Breast epithelium (tissue), 4 donors: ENCODE results near the gene NEURL1B. TPM values are rescaled to one million over a fixed set of nuclear protein-coding genes. Genes with fewer than 3 reads are reported as not detected.

Experiments used
- DNase-seq, 2 donors: peaks; one replicate each; pipeline ENCODE4 v3.0.0-alpha.2; 2019; ENCODE audit warnings: low spot score in 2 of 2
- H3K27ac ChIP-seq, 2 donors: fragments of 200-600 bp; sonication (generic) in 1 of 2; one replicate each; pipeline ENCODE4 v1.5.1; 2016 to 2019; ENCODE audit warnings: mild to moderate bottlenecking in 1 of 2
- H3K27me3 ChIP-seq, 2 donors: fragments of 200-600 bp; sonication (generic) in 1 of 2; one replicate each; pipeline versions ENCODE4 v1.5.1 to v1.6.0; 2017 to 2019; ENCODE audit warnings: control low read depth in 1 of 2, mild to moderate bottlenecking in 1 of 2
- H3K36me3 ChIP-seq: fragments of 200-600 bp; one replicate; pipeline ENCODE4 v1.5.1; 2019
- H3K4me1 ChIP-seq, 2 donors: fragments of 200-600 bp; sonication (generic); one replicate each; pipeline ENCODE4 v1.5.1; 2016 to 2019; ENCODE audit warnings: control low read depth in 1 of 2
- H3K4me3 ChIP-seq, 3 donors: fragments of 200-600 bp; sonication (generic); 1 replicate in 2 of 3; 2 replicates in 1 of 3; pipeline ENCODE4 v1.5.1; 2016 to 2019; ENCODE audit warnings: mild to moderate bottlenecking in 3 of 3, moderate library complexity in 2 of 3
- H3K9me3 ChIP-seq, 2 donors: fragments of 200-600 bp; sonication (generic) in 1 of 2; one replicate each; pipeline ENCODE4 v1.5.1; 2016 to 2019; ENCODE audit warnings: control low read depth in 1 of 2
- POLR2A ChIP-seq: fragments of 450-650 bp; IDR thresholded peaks from one replicate; pipeline ENCODE4 v1.6.1; 2016; ENCODE audit warnings: antibody characterized with exemption, mild to moderate bottlenecking, moderate library complexity
- POLR2AphosphoS5 ChIP-seq, 3 donors: sonication (generic); formaldehyde crosslinking; IDR thresholded peaks; one replicate each; pipeline ENCODE4 v1.6.1; 2017; ENCODE audit warnings: antibody characterized with exemption in 3 of 3
- intact Hi-C: fragments of 100-400 bp; cut with DNase I; formaldehyde crosslinking; loops from one replicate; pipeline ENCODE4 v1.15.1; 2023; ENCODE audit warnings: low total_unique reads
- total RNA-seq, 3 donors: library from RNA; depleted of rRNA; stranded (reverse); fragments of >200 nt; gene quantifications; one replicate each; pipeline ENCODE4 v1.1.0, GENCODE V29; 2016
- TF ChIP-seq, protein P1 (sequence below), 3 donors: fragments of 450-650 bp; IDR thresholded peaks; one replicate each; pipeline ENCODE4 v1.5.1; 2016 to 2017; ENCODE audit warnings: antibody characterized with exemption in 3 of 3, mild to moderate bottlenecking in 3 of 3, moderate library complexity in 3 of 3

The NEURL1B gene
- total RNA-seq, 3 donors from 2014 or later, result 6.3 to 17.0 (median 9.9) TPM

DNA sequence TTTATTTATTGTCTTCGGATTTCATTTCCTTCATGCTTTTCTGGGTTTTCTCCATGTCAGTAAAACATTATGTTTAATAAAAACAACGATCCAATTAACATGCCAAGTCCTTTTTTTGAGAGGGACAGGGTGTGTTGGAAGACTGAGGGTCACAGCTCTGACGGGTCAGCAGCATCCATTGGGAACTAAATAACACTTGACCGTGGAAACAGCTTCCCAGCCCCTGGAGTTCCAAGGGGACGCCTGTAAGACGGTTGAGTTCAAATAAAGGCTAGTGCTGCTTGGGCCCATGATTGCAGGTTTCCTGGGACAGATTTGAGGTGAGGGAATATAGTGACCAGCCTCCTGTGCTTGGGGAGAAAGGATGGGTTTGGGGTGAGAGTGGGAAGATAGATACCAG, 30.4 kb upstream of the NEURL1B start:
- intact Hi-C loops, result no loop called here
- no peak overlapping the region for H3K27ac ChIP-seq
- H3K36me3 ChIP-seq, result no peaks in the 10 kb centered on the region
- no peak overlapping the region for H3K4me3 ChIP-seq
- DNase-seq, result no peak
- H3K27me3 ChIP-seq, result no peaks in the 10 kb centered on the region
- TF ChIP-seq POLR2AphosphoS5 (IDR thresholded peaks at IDR 0.05) (no peak), POLR2A (no peak)
- TF ChIP-seq, protein P1, sequence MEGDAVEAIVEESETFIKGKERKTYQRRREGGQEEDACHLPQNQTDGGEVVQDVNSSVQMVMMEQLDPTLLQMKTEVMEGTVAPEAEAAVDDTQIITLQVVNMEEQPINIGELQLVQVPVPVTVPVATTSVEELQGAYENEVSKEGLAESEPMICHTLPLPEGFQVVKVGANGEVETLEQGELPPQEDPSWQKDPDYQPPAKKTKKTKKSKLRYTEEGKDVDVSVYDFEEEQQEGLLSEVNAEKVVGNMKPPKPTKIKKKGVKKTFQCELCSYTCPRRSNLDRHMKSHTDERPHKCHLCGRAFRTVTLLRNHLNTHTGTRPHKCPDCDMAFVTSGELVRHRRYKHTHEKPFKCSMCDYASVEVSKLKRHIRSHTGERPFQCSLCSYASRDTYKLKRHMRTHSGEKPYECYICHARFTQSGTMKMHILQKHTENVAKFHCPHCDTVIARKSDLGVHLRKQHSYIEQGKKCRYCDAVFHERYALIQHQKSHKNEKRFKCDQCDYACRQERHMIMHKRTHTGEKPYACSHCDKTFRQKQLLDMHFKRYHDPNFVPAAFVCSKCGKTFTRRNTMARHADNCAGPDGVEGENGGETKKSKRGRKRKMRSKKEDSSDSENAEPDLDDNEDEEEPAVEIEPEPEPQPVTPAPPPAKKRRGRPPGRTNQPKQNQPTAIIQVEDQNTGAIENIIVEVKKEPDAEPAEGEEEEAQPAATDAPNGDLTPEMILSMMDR (IDR thresholded peaks at IDR 0.05), result no peak
- no peaks in the 10 kb centered on the region for H3K4me1 ChIP-seq
- peaks cover 6 to 14% of the 10 kb centered on the region in 2 donors for H3K9me3 ChIP-seq

- no peaks in the 10 kb centered on the region for H3K4me1 ChIP-seq
- no peaks in the 10 kb centered on the region for H3K27me3 ChIP-seq
- intact Hi-C loops, result no loop called here
- peak overlapping the region in 1 of 2 donors; percentile 21 for H3K27ac ChIP-seq
- H3K4me3 ChIP-seq, result no peak overlapping the region
- TF ChIP-seq POLR2A, result no peak
- no peak for TF ChIP-seq POLR2AphosphoS5 (IDR thresholded peaks at IDR 0.05)
- TF ChIP-seq, protein P1 (IDR thresholded peaks at IDR 0.05), result no peak
- no peak for DNase-seq
- H3K9me3 ChIP-seq, result peaks cover 0 to 8% of the 10 kb centered on the region in 2 donors
- no peaks in the 10 kb centered on the region for H3K36me3 ChIP-seq
Measured at GRCh38 chr5:172611913-172612312, 29.1 kb upstream of the NEURL1B start.

- Histone ChIP-seq H3K4me1 (no peaks in the 10 kb centered on the region), H3K27me3 (no peaks in the 10 kb centered on the region), H3K4me3 (no peak overlapping the region), H3K9me3 (peaks cover 0 to 8% of the 10 kb centered on the region in 2 donors), H3K36me3 (no peaks in the 10 kb centered on the region), H3K27ac (no peak overlapping the region)
- intact Hi-C loops, result no loop called here
- TF ChIP-seq POLR2AphosphoS5 (IDR thresholded peaks at IDR 0.05) (no peak), POLR2A (no peak)
- TF ChIP-seq, protein P1 (IDR thresholded peaks at IDR 0.05), result no peak
- peak in 1 of 2 donors; percentile 3 for DNase-seq
Measured at GRCh38 chr5:172612771-172613170, 28.3 kb upstream of the NEURL1B start.

DNA sequence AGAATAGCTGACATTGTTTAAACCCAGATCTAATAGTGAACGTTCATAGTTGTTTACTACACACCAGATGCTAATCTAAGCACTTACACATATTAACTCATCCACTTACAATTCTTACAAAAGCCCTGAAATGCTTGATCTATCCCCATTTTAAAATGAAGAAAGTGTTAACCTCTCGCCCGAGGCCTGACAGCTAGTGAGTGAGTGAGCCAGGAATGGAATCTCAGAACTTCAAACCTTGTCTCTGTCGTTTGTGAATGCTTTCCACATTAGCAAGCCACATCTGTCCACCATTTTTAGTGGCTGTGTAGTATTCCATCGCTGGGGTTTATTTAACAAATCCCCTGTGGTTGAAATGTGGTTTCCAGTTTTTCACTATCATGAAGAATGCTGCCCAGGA, 24.9 kb upstream of the NEURL1B start:
- intact Hi-C loops, result no loop called here
- H3K27ac ChIP-seq, result peak overlapping the region; percentile 25 to 83
- TF ChIP-seq POLR2AphosphoS5 (IDR thresholded peaks at IDR 0.05), result no peak
- TF ChIP-seq, protein P1 (IDR thresholded peaks at IDR 0.05), result no peak
- no peak for TF ChIP-seq POLR2A

GRCh38 chr5:172616730-172617129, 24.3 kb upstream of the NEURL1B start:
- Histone ChIP-seq H3K4me3 (peak overlapping the region in 1 of 3 donors; percentile 22), H3K4me1 (no peaks in the 10 kb centered on the region), H3K27me3 (no peaks in the 10 kb centered on the region), H3K9me3 (peaks cover 0 to 8% of the 10 kb centered on the region in 2 donors), H3K27ac (peak overlapping the region; percentile 25 to 83), H3K36me3 (no peaks in the 10 kb centered on the region)
- peak in 1 of 2 donors; percentile 40 for DNase-seq
- TF ChIP-seq POLR2AphosphoS5 (IDR thresholded peaks at IDR 0.05) (no peak), POLR2A (no peak)
- TF ChIP-seq, protein P1 (IDR thresholded peaks at IDR 0.05), result no peak
- intact Hi-C loops, result no loop called here

More for the DNA sequence above, 24.9 kb upstream of the NEURL1B start:
- Histone ChIP-seq H3K9me3 (peaks cover 0 to 8% of the 10 kb centered on the region in 2 donors), H3K4me3 (no peak overlapping the region), H3K4me1 (no peaks in the 10 kb centered on the region), H3K36me3 (no peaks in the 10 kb centered on the region), H3K27me3 (no peaks in the 10 kb centered on the region)
- no peak for DNase-seq
